Measurements from ENCODE around the gene EML1.

The EML1 gene

DNA sequence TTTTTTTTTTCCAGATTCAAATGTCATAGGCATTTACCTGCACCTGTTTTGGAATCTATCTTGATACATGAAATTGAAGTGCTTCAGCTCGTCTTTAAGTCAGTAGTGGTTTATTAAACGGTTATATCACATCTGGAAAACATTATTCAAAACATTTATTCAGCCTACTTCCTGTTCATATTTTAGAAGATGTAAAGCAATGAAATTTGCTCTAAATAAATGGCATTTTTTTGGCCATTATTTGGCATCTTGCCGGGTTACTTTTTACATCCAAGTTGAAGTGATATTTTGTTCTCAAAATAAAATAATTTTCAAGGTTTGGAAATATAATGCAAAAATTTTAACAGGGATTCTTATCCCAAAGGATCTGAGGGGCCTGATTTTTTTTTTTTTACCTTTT lies 103.1 kb downstream of the EML1 start:
- no peak for DNase-seq (ENCODE audit: low read depth)
- H3K4me3 ChIP-seq (ENCODE audit: low read depth, low read length) = no peak overlapping the region
- TF ChIP-seq, protein P1, sequence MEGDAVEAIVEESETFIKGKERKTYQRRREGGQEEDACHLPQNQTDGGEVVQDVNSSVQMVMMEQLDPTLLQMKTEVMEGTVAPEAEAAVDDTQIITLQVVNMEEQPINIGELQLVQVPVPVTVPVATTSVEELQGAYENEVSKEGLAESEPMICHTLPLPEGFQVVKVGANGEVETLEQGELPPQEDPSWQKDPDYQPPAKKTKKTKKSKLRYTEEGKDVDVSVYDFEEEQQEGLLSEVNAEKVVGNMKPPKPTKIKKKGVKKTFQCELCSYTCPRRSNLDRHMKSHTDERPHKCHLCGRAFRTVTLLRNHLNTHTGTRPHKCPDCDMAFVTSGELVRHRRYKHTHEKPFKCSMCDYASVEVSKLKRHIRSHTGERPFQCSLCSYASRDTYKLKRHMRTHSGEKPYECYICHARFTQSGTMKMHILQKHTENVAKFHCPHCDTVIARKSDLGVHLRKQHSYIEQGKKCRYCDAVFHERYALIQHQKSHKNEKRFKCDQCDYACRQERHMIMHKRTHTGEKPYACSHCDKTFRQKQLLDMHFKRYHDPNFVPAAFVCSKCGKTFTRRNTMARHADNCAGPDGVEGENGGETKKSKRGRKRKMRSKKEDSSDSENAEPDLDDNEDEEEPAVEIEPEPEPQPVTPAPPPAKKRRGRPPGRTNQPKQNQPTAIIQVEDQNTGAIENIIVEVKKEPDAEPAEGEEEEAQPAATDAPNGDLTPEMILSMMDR (conservative IDR thresholded peaks at IDR 0.05; ENCODE audit: low read depth, low read length) = no peak

GRCh38 chr14:99899578-99900178 lies 106.5 kb downstream of the EML1 start:
- TF ChIP-seq, protein P1 (conservative IDR thresholded peaks at IDR 0.05; ENCODE audit: low read depth, low read length) = peak; percentile 58
- H3K4me3 ChIP-seq (ENCODE audit: low read depth, low read length) = no peak overlapping the region
- peak; percentile 66 for DNase-seq (ENCODE audit: low read depth)

- DNase-seq (ENCODE audit: low read depth) = no peak
- no peak overlapping the region for H3K4me3 ChIP-seq (ENCODE audit: low read depth, low read length)
- TF ChIP-seq, protein P1 (conservative IDR thresholded peaks at IDR 0.05; ENCODE audit: low read depth, low read length) = no peak
Measured at GRCh38 chr14:99902925-99903324, 109.7 kb downstream of the EML1 start.

- no peak for DNase-seq (ENCODE audit: low read depth)
- TF ChIP-seq, protein P1 (conservative IDR thresholded peaks at IDR 0.05; ENCODE audit: low read depth, low read length) = no peak
Measured at GRCh38 chr14:99904506-99904905, 111.3 kb downstream of the EML1 start.

DNA sequence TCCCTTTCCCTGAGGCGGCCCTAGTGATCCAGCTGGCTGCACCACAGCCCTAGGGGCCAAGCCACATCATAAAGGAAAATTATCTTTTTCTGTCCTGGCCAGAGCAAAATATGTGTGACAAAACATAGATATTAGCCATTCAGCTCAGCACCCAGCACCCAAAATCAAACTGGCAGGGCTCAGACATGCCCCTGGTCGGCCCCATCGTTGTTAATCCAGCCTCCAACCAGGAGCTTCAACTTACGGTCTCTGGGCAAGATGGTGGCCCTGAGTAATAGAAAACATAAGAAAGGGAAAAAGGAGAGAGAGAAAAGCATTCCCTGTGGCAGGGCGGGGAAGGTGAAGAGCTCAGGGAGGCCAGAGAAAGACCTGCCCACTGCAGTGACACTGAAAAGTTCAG lies 111.9 kb downstream of the EML1 start:
- no peak for DNase-seq (ENCODE audit: low read depth)
- H3K4me3 ChIP-seq (ENCODE audit: low read depth, low read length) = no peak overlapping the region
- TF ChIP-seq, protein P1 (conservative IDR thresholded peaks at IDR 0.05; ENCODE audit: low read depth, low read length) = no peak

More at GRCh38 chr14:99904506-99904905, 111.3 kb downstream of the EML1 start:
- no peak overlapping the region for H3K4me3 ChIP-seq (ENCODE audit: low read depth, low read length)

- TF ChIP-seq, protein P1 (conservative IDR thresholded peaks at IDR 0.05; ENCODE audit: low read depth, low read length) = no peak
- no peak for DNase-seq (ENCODE audit: low read depth)
- H3K4me3 ChIP-seq (ENCODE audit: low read depth, low read length) = no peak overlapping the region
Measured at GRCh38 chr14:99907761-99908652, 114.8 kb downstream of the EML1 start.

Measured in choroid plexus epithelial cell (primary cell).